HepG2 (cell line): Measurements from ENCODE around the gene BUD23. TPM values are rescaled to one million over a fixed set of nuclear protein-coding genes. Genes with fewer than 3 reads are reported as not detected.

Source experiments
- BCLAF1 ChIP-seq: fragments of 450-650 bp; IDR thresholded peaks from 2 replicates; pipeline ENCODE4 v1.6.1; 2017; ENCODE audit warnings: mild to moderate bottlenecking
- PRMT3 ChIP-seq: sonication (generic); formaldehyde crosslinking; IDR thresholded peaks from 2 replicates; pipeline ENCODE4 v1.8.1; 2022; ENCODE audit warnings: low read depth, mild to moderate bottlenecking, moderate library complexity, missing genetic modification reagents, borderline replicate concordance
- RAD21 ChIP-seq: fragments of 450-650 bp; formaldehyde crosslinking; IDR thresholded peaks from 2 replicates; pipeline ENCODE4 v1.5.0; 2020; ENCODE audit warnings: mild to moderate bottlenecking
- STAG1 ChIP-seq: sonication (generic); formaldehyde crosslinking; IDR thresholded peaks from 2 replicates; pipeline ENCODE4 v1.4.0; 2020; ENCODE audit warnings: missing genetic modification reagents
- ZBTB10 ChIP-seq: sonication (generic); formaldehyde crosslinking; IDR thresholded peaks from 2 replicates; pipeline ENCODE4 v1.4.0; 2020; ENCODE audit warnings: missing genetic modification reagents, borderline replicate concordance
- ZBTB40 ChIP-seq, 2 experiments: fragments of 450-650 bp in 1 of 2; sonication (generic) in 1 of 2; formaldehyde crosslinking in 1 of 2; IDR thresholded peaks; 2 replicates each; pipeline versions ENCODE4 v1.6.1 to v1.8.0; 2016 to 2022; ENCODE audit warnings: antibody characterized with exemption in 1 of 2, mild to moderate bottlenecking in 1 of 2, missing genetic modification reagents in 1 of 2
- ZNF431 ChIP-seq: sonication (generic); formaldehyde crosslinking; IDR thresholded peaks from 2 replicates; pipeline ENCODE4 v1.9.0; 2022; ENCODE audit warnings: missing genetic modification reagents, low read depth, mild to moderate bottlenecking, borderline replicate concordance
- ZNF615 ChIP-seq: sonication (generic); formaldehyde crosslinking; IDR thresholded peaks from 2 replicates; pipeline ENCODE4 v1.5.0; 2020; ENCODE audit warnings: mild to moderate bottlenecking, missing genetic modification reagents, borderline replicate concordance
- polyA plus RNA-seq, 8 experiments: library from polyadenylated mRNA; depleted of rRNA in 3 of 8; stranded (reverse) in 7 of 8; unstranded in 1 of 8; fragments of >200 nt; fragmentation: Illumina TruSeq in 4 of 8; extraction: Trizol in 4 of 8; gene quantifications; 2 replicates each; pipeline versions ENCODE4 v1.2.1 to v1.2.3, GENCODE V29; 2011 to 2016; ENCODE audit warnings: low read depth in 4 of 8, missing spikeins in 1 of 8, mixed read lengths in 1 of 8; ENCODE audit not compliant: insufficient read depth in 1 of 8
- total RNA-seq, 5 experiments: library from RNA; depleted of rRNA; stranded (reverse); fragments of >200 nt; fragmentation: Illumina TruSeq; extraction: Trizol; gene quantifications; 2 replicates each; pipeline ENCODE4 v1.2.3, GENCODE V29; 2016; ENCODE audit warnings: low read depth in 1 of 5
- TF ChIP-seq, protein P1 (sequence below): IDR thresholded peaks from 2 replicates; pipeline ENCODE4 v1.6.1; 2016; ENCODE audit warnings: mild to moderate bottlenecking, missing biosample characterization, missing genetic modification reagents

The BUD23 gene
- total and polyA plus RNA-seq, 2 of the 13 experiments (the other 11 are each of a cell fraction or from before 2014, with no cell fraction given): 47.5 to 54.5 TPM

- TF ChIP-seq ZBTB40 (IDR thresholded peaks at IDR 0.05) (no peak), ZBTB40 (CRISPR knock-in tag; IDR thresholded peaks at IDR 0.05) (no peak), STAG1 (CRISPR knock-in tag) (peak; percentile 95), ZNF431 (CRISPR knock-in tag) (no peak), PRMT3 (no peak), BCLAF1 (no peak), RAD21 (CRISPR knock-in tag) (peak; percentile 85), ZNF615 (CRISPR knock-in tag) (no peak), ZBTB10 (CRISPR knock-in tag) (no peak)
- TF ChIP-seq, protein P1, sequence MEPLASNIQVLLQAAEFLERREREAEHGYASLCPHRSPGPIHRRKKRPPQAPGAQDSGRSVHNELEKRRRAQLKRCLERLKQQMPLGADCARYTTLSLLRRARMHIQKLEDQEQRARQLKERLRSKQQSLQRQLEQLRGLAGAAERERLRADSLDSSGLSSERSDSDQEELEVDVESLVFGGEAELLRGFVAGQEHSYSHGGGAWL (CRISPR knock-in tag): no peak
These were observed 51.5 kb downstream of the BUD23 start (continued) for GRCh38 chr7:73734619-73735527.
